ENCODE data around the gene OR2K2. TPM values are rescaled to one million over a fixed set of nuclear protein-coding genes. Genes with fewer than 3 reads are reported as not detected.
"Not testable (repeated sequence)": the region's sequence is repeated elsewhere in the genome, so short reads cannot be mapped to it uniquely, and the experiment has no call there.

The OR2K2 gene
- total and polyA plus RNA-seq, 5 donors from 2014 or later, result not detected

- Histone ChIP-seq H3K36me3 (ENCODE audit: control insufficient read depth, insufficient read depth, low read length) (no peaks in the 10 kb centered on the region), H3K27ac (ENCODE audit: insufficient read depth, low read length, poor library complexity, severe bottlenecking) (no peak overlapping the region), H3K27me3 (ENCODE audit: control insufficient read depth, insufficient read depth, low read length) (no peaks in the 10 kb centered on the region), H3K4me3 (ENCODE audit: low read depth, low read length) (no peak overlapping the region), H3K9me3 (ENCODE audit: control insufficient read depth in 2 of 2, low read length in 2 of 2) (no peaks in the 10 kb centered on the region), H3K4me1 (ENCODE audit: control insufficient read depth, insufficient read depth, low read length, poor library complexity, severe bottlenecking) (no peaks in the 10 kb centered on the region)
- H3K27me3 Mint-ChIP-seq, result no peaks in the 10 kb centered on the region
- H3K4me1 Mint-ChIP-seq, result no peaks in the 10 kb centered on the region
- H3K36me3 Mint-ChIP-seq, result no peaks in the 10 kb centered on the region
- no peak overlapping the region for H3K4me3 Mint-ChIP-seq
- H3K9me3 Mint-ChIP-seq, result no peaks in the 10 kb centered on the region
- no peak overlapping the region for H3K27ac Mint-ChIP-seq
- ATAC-seq (ENCODE audit: low read depth in 2 of 2) (no peak), DNase-seq (no peak)
Observed at GRCh38 chr9:111305914-111306313, 24.1 kb downstream of the OR2K2 start.

GRCh38 chr9:111304000-111304399, 26.0 kb downstream of the OR2K2 start:
- H3K27ac Mint-ChIP-seq; H3K4me3 Mint-ChIP-seq; ATAC-seq (ENCODE audit: low read depth in 2 of 2); H3K36me3 ChIP-seq (ENCODE audit: control insufficient read depth, insufficient read depth, low read length); H3K9me3 ChIP-seq (ENCODE audit: control insufficient read depth in 2 of 2, low read length in 2 of 2); H3K9me3 Mint-ChIP-seq; H3K4me3 ChIP-seq (ENCODE audit: low read depth, low read length); H3K36me3 Mint-ChIP-seq; H3K4me1 ChIP-seq (ENCODE audit: control insufficient read depth, insufficient read depth, low read length, poor library complexity, severe bottlenecking); H3K27ac ChIP-seq (ENCODE audit: insufficient read depth, low read length, poor library complexity, severe bottlenecking); H3K27me3 Mint-ChIP-seq; DNase-seq; H3K4me1 Mint-ChIP-seq; H3K27me3 ChIP-seq (ENCODE audit: control insufficient read depth, insufficient read depth, low read length): not testable (repeated sequence)

- no peaks in the 10 kb centered on the region for H3K36me3 ChIP-seq (ENCODE audit: control insufficient read depth, insufficient read depth, low read length)
- Mint-ChIP-seq H3K27ac (no peak overlapping the region), H3K27me3 (peaks cover 4% of the 10 kb centered on the region), H3K9me3 (peaks cover 0 to 5% (median 0%) of the 10 kb centered on the region in 7 donors), H3K36me3 (no peaks in the 10 kb centered on the region), H3K4me1 (no peaks in the 10 kb centered on the region), H3K4me3 (no peak overlapping the region)
- no peaks in the 10 kb centered on the region for H3K27me3 ChIP-seq (ENCODE audit: control insufficient read depth, insufficient read depth, low read length)
- no peaks in the 10 kb centered on the region for H3K4me1 ChIP-seq (ENCODE audit: control insufficient read depth, insufficient read depth, low read length, poor library complexity, severe bottlenecking)
- H3K9me3 ChIP-seq (ENCODE audit: control insufficient read depth in 2 of 2, low read length in 2 of 2), result peaks cover 0 to 3% of the 10 kb centered on the region in 2 experiments
- ATAC-seq (ENCODE audit: low read depth in 2 of 2) (no peak), DNase-seq (no peak)
- no peak overlapping the region for H3K4me3 ChIP-seq (ENCODE audit: low read depth, low read length)
- no peak overlapping the region for H3K27ac ChIP-seq (ENCODE audit: insufficient read depth, low read length, poor library complexity, severe bottlenecking)
Observed at GRCh38 chr9:111301195-111301594, 28.8 kb downstream of the OR2K2 start.

- Mint-ChIP-seq H3K9me3 (peaks cover 0 to 5% (median 0%) of the 10 kb centered on the region in 7 donors), H3K4me3 (no peak overlapping the region), H3K27ac (no peak overlapping the region), H3K27me3 (peaks cover 4% of the 10 kb centered on the region), H3K4me1 (no peaks in the 10 kb centered on the region), H3K36me3 (no peaks in the 10 kb centered on the region)
- Histone ChIP-seq H3K27me3 (ENCODE audit: control insufficient read depth, insufficient read depth, low read length) (no peaks in the 10 kb centered on the region), H3K4me3 (ENCODE audit: low read depth, low read length) (no peak overlapping the region), H3K27ac (ENCODE audit: insufficient read depth, low read length, poor library complexity, severe bottlenecking) (no peak overlapping the region), H3K9me3 (ENCODE audit: control insufficient read depth in 2 of 2, low read length in 2 of 2) (peaks cover 0 to 3% of the 10 kb centered on the region in 2 experiments), H3K4me1 (ENCODE audit: control insufficient read depth, insufficient read depth, low read length, poor library complexity, severe bottlenecking) (no peaks in the 10 kb centered on the region), H3K36me3 (ENCODE audit: control insufficient read depth, insufficient read depth, low read length) (no peaks in the 10 kb centered on the region)
- no peak for ATAC-seq (ENCODE audit: low read depth in 2 of 2)
- no peak for DNase-seq
Observed at GRCh38 chr9:111300140-111300735, 29.8 kb downstream of the OR2K2 start.

GRCh38 chr9:111299599-111299966, 30.4 kb downstream of the OR2K2 start:
- H3K36me3 ChIP-seq (ENCODE audit: control insufficient read depth, insufficient read depth, low read length); H3K4me1 ChIP-seq (ENCODE audit: control insufficient read depth, insufficient read depth, low read length, poor library complexity, severe bottlenecking); H3K9me3 ChIP-seq (ENCODE audit: control insufficient read depth in 2 of 2, low read length in 2 of 2); H3K36me3 Mint-ChIP-seq; H3K27me3 ChIP-seq (ENCODE audit: control insufficient read depth, insufficient read depth, low read length); H3K9me3 Mint-ChIP-seq; H3K4me3 ChIP-seq (ENCODE audit: low read depth, low read length); ATAC-seq (ENCODE audit: low read depth in 2 of 2); H3K4me3 Mint-ChIP-seq; DNase-seq; H3K27ac Mint-ChIP-seq; H3K27ac ChIP-seq (ENCODE audit: insufficient read depth, low read length, poor library complexity, severe bottlenecking); H3K27me3 Mint-ChIP-seq; H3K4me1 Mint-ChIP-seq: not testable (repeated sequence)

GRCh38 chr9:111298731-111299598, 31.1 kb downstream of the OR2K2 start:
- Histone ChIP-seq H3K27me3 (ENCODE audit: control insufficient read depth, insufficient read depth, low read length) (no peaks in the 10 kb centered on the region), H3K4me1 (ENCODE audit: control insufficient read depth, insufficient read depth, low read length, poor library complexity, severe bottlenecking) (no peaks in the 10 kb centered on the region), H3K27ac (ENCODE audit: insufficient read depth, low read length, poor library complexity, severe bottlenecking) (no peak overlapping the region), H3K4me3 (ENCODE audit: low read depth, low read length) (no peak overlapping the region), H3K9me3 (ENCODE audit: control insufficient read depth in 2 of 2, low read length in 2 of 2) (peaks cover 0 to 3% of the 10 kb centered on the region in 2 experiments), H3K36me3 (ENCODE audit: control insufficient read depth, insufficient read depth, low read length) (no peaks in the 10 kb centered on the region)
- Mint-ChIP-seq H3K27me3 (peaks cover 4% of the 10 kb centered on the region), H3K9me3 (peaks cover 0 to 5% (median 0%) of the 10 kb centered on the region in 7 donors), H3K27ac (no peak overlapping the region), H3K36me3 (no peaks in the 10 kb centered on the region), H3K4me1 (no peaks in the 10 kb centered on the region), H3K4me3 (no peak overlapping the region)
- ATAC-seq (ENCODE audit: low read depth in 2 of 2) (no peak), DNase-seq (peak in 2 of 3 donors; percentile 22 to 50)

GRCh38 chr9:111298111-111298510, 31.9 kb downstream of the OR2K2 start:
- no peaks in the 10 kb centered on the region for H3K36me3 Mint-ChIP-seq
- H3K4me3 Mint-ChIP-seq, result no peak overlapping the region
- H3K9me3 Mint-ChIP-seq, result peaks cover 0 to 5% (median 0%) of the 10 kb centered on the region in 7 donors
- H3K4me1 Mint-ChIP-seq, result no peaks in the 10 kb centered on the region
- H3K9me3 ChIP-seq (ENCODE audit: control insufficient read depth in 2 of 2, low read length in 2 of 2), result peaks cover 0 to 3% of the 10 kb centered on the region in 2 experiments
- DNase-seq (no peak), ATAC-seq (ENCODE audit: low read depth in 2 of 2) (no peak)
- H3K27ac ChIP-seq (ENCODE audit: insufficient read depth, low read length, poor library complexity, severe bottlenecking), result no peak overlapping the region
- H3K27me3 ChIP-seq (ENCODE audit: control insufficient read depth, insufficient read depth, low read length), result no peaks in the 10 kb centered on the region
- no peaks in the 10 kb centered on the region for H3K36me3 ChIP-seq (ENCODE audit: control insufficient read depth, insufficient read depth, low read length)
- H3K4me3 ChIP-seq (ENCODE audit: low read depth, low read length), result no peak overlapping the region
- H3K27ac Mint-ChIP-seq, result no peak overlapping the region
- H3K4me1 ChIP-seq (ENCODE audit: control insufficient read depth, insufficient read depth, low read length, poor library complexity, severe bottlenecking), result no peaks in the 10 kb centered on the region
- peaks cover 4% of the 10 kb centered on the region for H3K27me3 Mint-ChIP-seq
